A172 (cell line): ENCODE results near the gene DCTN4. TPM values are rescaled to one million over a fixed set of nuclear protein-coding genes. Genes with fewer than 3 reads are reported as not detected.

Experiments
- DNase-seq: peaks from one replicate; pipeline ENCODE4 v3.0.0-alpha.2; 2015; ENCODE audit warnings: low spot score
- total RNA-seq: library from RNA; depleted of rRNA; stranded (reverse); fragments of >200 nt; shearing (Covaris generic); gene quantifications from 2 replicates; pipeline ENCODE4 v1.2.3, GENCODE V29; 2014

Gene DCTN4
- total RNA-seq, 1 experiment from 2014 or later: 67.7 TPM

- no peak for DNase-seq
Observed at GRCh38 chr5:150740992-150741391, 17.8 kb downstream of the DCTN4 start.

GRCh38 chr5:150738862-150739261 lies 20.0 kb downstream of the DCTN4 start:
- DNase-seq: no peak

- DNase-seq: no peak
Observed at GRCh38 chr5:150734579-150735384, 24.0 kb downstream of the DCTN4 start.

- no peak for DNase-seq
Observed at GRCh38 chr5:150731669-150732242, 27.1 kb downstream of the DCTN4 start.

- DNase-seq: no peak
Observed at GRCh38 chr5:150729859-150730258, 29.0 kb downstream of the DCTN4 start.

GRCh38 chr5:150723845-150724244 lies 35.0 kb downstream of the DCTN4 start:
- DNase-seq: no peak

GRCh38 chr5:150710165-150710564 lies 48.7 kb downstream of the DCTN4 start:
- DNase-seq: peak; percentile 47

GRCh38 chr5:150706776-150707390 lies 51.9 kb downstream of the DCTN4 start:
- DNase-seq: no peak

GRCh38 chr5:150703762-150704161 lies 55.1 kb downstream of the DCTN4 start:
- no peak for DNase-seq

GRCh38 chr5:150700594-150701377 lies 58.0 kb downstream of the DCTN4 start, which contains the start of gene RBM22:
Gene RBM22 (minus strand): TSS chr5:150701062. CDS start chr5:150700985, 77 bp downstream.
- peak; percentile 90 for DNase-seq

GRCh38 chr5:150700246-150700593 lies 58.6 kb downstream of the DCTN4 start:
- DNase-seq: no peak

GRCh38 chr5:150694612-150695011 lies 64.2 kb downstream of the DCTN4 start:
- DNase-seq: peak; percentile 89

GRCh38 chr5:150692276-150692675 lies 66.5 kb downstream of the DCTN4 start:
- DNase-seq: no peak

GRCh38 chr5:150690760-150691159 lies 68.1 kb downstream of the DCTN4 start:
- DNase-seq: no peak

GRCh38 chr5:150689120-150689519 lies 69.7 kb downstream of the DCTN4 start:
- no peak for DNase-seq

GRCh38 chr5:150676578-150676977 lies 82.2 kb downstream of the DCTN4 start:
- no peak for DNase-seq

GRCh38 chr5:150675069-150675468 lies 83.7 kb downstream of the DCTN4 start:
- no peak for DNase-seq

GRCh38 chr5:150674341-150674821 lies 84.4 kb downstream of the DCTN4 start:
- DNase-seq: no peak

- DNase-seq: no peak
Observed at GRCh38 chr5:150672884-150673275, 85.9 kb downstream of the DCTN4 start.

- no peak for DNase-seq
Observed at GRCh38 chr5:150672237-150672883, 86.5 kb downstream of the DCTN4 start.

GRCh38 chr5:150671509-150672236 lies 87.1 kb downstream of the DCTN4 start:
- no peak for DNase-seq
